Right ventricle myocardium inferior (tissue), 1 donor: Measurements from ENCODE around the gene TCERG1. TPM values are rescaled to one million over a fixed set of nuclear protein-coding genes. Genes with fewer than 3 reads are reported as not detected.

Experiments used
- ATAC-seq: fragments of 200-7000 bp; cut with Tn5 transposase; one replicate; pipeline ENCODE4 v1.9.1; 2020; ENCODE audit warnings: mild to moderate bottlenecking, moderate library complexity
- DNase-seq: peaks from one replicate; pipeline ENCODE4 v3.0.0; 2021; ENCODE audit errors: missing footprints
- intact Hi-C: fragments of 100-400 bp; cut with DNase I; formaldehyde crosslinking; loops from one replicate; pipeline ENCODE4 v1.11.0; 2022
- total RNA-seq: library from RNA; stranded (reverse); fragmentation: NEBNext Ultra II Directional; extraction: Animal tissue kit (Norgen Biotek cat#: 25700); gene quantifications from one replicate; pipeline ENCODE4 v1.2.1, GENCODE V29; 2021
- donor health status: DM: no; HTN: yes; CAD: no; lungs with severe emphysema.

The TCERG1 gene
- total RNA-seq, 1 donor from 2014 or later = 16.4 TPM

GRCh38 chr5:146510559-146511125 lies 63.5 kb downstream of the TCERG1 start:
- ATAC-seq (no peak), DNase-seq (no peak)
- intact Hi-C loops = no loop called here

DNA sequence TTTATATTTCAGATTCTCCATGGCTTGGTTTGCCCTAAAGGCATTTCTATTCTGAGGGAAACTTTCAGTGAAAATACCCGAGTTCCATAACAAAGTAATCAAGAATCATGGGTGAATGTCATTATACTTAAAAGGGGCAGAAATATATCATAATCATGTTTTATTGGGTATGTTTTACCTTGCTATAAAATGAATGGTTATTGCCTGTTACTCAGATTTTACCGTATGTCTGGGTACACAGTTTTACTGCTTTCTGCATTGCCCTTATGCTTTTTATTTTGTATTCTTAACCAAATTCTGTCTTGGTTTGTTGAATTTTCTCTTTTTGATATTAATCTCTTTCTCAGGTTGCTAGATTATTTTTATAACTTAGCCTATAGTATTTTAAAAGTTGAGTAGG lies 66.3 kb downstream of the TCERG1 start:
- ATAC-seq = no peak
- intact Hi-C loops = no loop called here
- no peak for DNase-seq

GRCh38 chr5:146514575-146514974 lies 67.4 kb downstream of the TCERG1 start:
- ATAC-seq = no peak
- intact Hi-C loops = no loop called here
- no peak for DNase-seq

DNA sequence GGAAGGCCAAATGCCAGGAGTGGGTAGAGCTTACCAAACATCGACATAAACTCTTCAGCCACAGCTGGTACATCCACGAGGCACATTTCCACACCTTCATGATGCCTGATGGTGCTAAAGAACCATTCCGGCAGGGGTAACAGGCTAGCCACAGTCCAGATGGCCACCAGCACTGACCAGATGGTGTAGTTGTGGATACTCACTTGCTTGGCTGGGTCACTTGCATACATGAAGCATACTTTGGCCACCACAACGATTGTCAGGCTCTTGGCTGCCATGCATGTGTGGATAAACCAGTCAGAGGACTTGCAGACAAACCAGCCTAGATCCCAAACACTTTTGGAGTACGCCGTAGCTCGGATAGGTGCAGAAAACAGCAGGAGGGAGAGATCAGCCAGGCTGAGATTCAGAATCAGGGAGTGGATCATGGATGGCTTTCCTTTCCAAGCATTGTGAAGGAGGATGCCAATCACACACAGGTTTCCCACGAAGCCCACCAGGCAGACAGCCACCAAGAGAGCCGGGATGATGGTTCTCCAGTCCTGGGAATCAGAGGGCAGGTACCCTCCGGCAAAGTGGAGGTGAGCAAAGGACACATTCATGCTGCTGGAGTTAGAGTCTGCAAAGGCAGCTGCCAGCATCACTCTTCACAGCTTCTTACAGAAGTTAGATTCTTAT lies 68.5 kb downstream of the TCERG1 start:
- ATAC-seq (no peak), DNase-seq (no peak)
- intact Hi-C loops = no loop called here

DNA sequence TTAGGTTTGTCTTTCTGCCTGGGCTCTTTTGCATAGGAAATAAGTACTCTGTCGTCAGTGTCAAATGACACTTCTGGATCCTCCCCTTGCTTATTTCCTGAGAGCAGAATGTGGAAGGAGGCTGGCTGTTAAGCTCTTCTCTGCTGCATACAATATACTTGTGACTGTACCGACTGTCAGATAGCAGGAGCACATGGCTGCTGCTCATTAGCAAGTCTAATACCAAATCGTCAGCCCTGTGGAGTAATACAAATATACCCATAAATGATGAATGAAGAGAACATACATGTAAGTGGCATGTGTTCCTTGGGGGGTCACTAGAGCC lies 69.0 kb downstream of the TCERG1 start, which contains the start of gene GPR151:
Gene GPR151 (minus strand): TSS at position 40 of the 325 bp plus-strand sequence. CDS start 77 bp downstream, outside the sequence.
- ATAC-seq (no peak), DNase-seq (no peak)
- intact Hi-C loops = no loop called here

- ATAC-seq (no peak), DNase-seq (no peak)
- intact Hi-C loops = no loop called here
Observed at GRCh38 chr5:146519554-146519953, 72.4 kb downstream of the TCERG1 start.

DNA sequence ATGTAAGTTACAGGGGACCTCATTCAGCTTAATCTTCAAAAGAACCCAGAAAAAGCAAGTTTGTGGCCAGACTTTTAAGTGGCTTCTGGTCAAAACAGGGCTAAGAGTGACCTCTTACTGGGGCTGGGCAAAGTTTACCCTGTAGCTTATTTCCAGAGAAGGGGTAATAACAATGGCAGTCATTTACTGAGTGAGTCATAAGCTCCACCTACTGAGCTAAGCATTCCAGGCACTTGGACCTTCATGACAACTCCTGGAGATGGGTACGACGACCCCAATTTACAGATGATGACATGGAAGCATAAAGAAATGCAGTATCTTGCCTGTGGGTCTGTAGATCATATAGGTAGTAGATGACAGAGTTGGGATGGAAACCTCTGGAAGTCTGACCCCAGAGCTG lies 73.6 kb downstream of the TCERG1 start:
- DNase-seq = no peak

DNA sequence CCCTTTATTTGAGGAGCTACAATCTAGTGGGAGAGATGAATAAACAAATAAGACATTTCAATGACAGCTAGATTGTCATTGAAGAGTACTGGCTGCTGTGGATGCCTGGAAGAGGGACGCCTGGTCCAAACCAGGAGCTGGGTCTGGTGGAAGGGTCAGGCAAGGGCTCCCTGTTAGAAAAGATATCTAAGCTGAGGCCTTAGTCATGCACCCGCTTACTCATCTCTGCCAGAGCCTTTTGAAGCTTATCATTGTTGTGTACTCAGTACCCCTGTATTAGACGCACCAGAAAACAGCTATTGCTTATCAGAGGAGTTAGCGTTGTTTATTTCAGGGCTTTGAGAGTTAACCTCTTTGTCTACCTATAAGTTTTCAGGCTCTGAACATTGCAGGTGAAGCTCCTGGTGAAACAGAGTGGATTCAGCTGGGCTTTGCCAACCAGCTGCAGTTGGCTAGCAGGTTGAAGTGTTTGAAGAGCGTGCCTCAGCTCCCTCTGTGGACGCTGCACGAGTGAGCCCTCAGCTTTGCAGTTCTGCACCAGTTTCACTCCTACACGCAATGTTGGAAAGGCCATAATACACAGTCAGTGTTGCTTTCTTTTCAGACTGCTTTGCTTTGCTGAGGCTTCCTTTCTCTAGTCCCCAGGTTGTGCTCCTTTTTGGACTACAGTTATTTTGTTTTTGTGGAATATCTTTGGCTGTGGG lies 74.4 kb downstream of the TCERG1 start:
- intact Hi-C loops = no loop called here
- DNase-seq = no peak
- ATAC-seq = no peak

More for the DNA sequence above, 73.6 kb downstream of the TCERG1 start:
- intact Hi-C loops = no loop called here
- ATAC-seq = no peak

DNA sequence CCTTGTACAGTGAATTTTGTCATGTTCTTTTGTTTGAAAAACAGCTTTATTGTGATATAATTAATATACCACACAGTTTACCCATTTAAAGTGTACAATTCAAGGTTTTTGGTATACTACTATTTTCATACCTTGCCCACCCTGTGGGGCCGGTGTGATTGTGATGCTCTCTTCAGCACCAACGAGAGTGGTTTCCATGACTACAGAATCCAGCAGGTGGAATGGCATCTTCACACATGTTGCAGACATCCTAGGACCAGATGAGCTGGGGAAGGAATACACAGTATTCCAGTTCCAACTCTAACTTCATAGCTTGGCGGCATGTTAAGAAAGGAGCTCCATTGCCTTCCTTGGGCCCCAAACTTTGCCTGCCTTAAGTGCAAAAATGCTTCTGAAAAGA lies 76.6 kb downstream of the TCERG1 start:
- no peak for DNase-seq
- ATAC-seq = no peak
- intact Hi-C loops = no loop called here

- DNase-seq = no peak
- no peak for ATAC-seq
- intact Hi-C loops = no loop called here
Observed at GRCh38 chr5:146527785-146528184, 80.7 kb downstream of the TCERG1 start.

DNA sequence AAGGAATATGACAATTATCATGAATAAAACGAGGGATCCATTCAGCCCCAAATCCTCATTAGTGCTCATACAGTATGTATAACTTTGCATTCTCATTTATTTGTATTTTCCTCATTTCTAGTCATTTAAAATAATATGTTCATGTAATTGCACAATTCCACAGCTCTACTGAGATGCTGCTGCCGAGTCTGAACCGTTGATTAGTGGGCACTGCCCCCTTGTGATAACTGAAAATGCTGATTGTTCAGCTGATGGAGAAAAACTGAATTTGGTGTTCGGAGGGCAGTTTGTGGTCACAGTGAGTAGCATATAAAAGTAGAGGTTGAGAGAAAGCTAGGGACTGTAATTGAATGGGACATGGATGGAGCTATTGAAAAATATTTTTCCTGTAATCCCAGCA lies 81.1 kb downstream of the TCERG1 start:
- intact Hi-C loops = no loop called here
- DNase-seq = no peak
- ATAC-seq = no peak

- no peak for DNase-seq
- intact Hi-C loops = no loop called here
- no peak for ATAC-seq
Observed at GRCh38 chr5:146529984-146530383, 82.9 kb downstream of the TCERG1 start.

DNA sequence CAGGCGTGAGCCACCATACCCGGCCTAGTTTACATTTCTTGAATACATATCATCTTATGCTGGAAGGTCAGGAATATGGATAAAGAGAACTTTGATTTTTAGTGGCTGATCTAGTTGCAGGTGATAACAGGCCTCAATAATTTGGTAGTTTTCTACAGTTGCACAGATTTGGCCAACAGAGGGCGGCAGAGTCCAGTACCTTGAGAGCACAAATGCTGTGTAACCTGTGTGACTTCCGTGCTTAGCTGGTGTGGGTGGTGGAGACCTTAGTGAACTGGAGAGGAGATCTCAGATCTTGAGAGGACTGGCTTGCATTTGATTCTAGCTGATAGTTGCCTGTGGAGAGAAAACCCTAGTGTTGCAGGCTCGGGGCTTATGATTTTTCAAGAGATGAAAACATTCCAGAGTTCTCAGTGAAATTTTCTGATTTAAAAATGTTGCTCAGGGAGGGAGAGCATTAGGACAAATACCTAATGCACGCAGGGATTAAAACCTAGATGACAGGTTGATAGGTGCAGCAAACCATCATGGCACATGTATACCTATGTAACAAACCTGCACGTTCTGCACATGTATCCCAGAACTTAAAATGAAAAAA lies 86.2 kb downstream of the TCERG1 start:
- DNase-seq (no peak), ATAC-seq (peak; percentile 46)
- intact Hi-C loops = no loop called here

DNA sequence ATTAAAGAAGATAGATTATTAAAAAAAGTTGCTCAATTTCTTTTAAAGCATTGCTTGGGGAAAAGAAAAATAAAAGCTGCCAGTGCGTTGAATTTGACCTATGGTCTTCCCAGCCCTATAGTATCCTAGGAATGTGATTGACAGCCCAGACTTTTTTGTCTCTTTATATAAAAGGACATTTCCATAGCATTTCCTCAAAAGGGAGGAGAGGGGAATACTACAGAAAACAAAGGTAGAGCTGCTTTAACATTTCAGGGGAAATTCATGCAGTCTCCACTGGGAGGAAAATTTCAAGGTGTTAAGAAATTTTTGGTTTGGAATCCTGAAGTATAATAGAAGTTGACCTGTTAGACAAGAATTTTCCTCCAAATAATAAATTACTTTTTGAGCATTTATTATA lies 86.7 kb downstream of the TCERG1 start:
- no peak for ATAC-seq
- DNase-seq = no peak
- intact Hi-C loops = no loop called here

DNA sequence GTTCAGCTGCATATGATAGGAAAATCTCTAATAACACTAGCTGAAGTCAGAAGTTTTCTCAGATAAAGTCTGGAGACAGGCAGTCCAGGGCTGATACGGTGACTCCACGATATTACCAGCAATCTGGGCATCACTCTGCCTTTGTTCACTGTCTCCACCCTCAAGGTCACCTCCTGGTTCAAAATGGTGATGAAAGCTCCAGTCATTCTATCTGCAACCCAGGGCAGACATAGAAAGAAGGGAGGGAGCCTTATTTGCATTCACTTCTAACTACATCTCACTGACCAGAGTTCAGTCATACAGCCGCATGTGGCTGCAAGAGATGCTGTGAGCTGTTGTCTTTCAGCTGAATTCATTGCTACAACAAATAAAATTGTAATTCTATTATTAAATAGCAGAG lies 91.3 kb downstream of the TCERG1 start:
- intact Hi-C loops = no loop called here
- ATAC-seq (no peak), DNase-seq (no peak)

GRCh38 chr5:146539973-146540372 lies 92.8 kb downstream of the TCERG1 start:
- ATAC-seq (no peak), DNase-seq (no peak)
- intact Hi-C loops = loop anchor here (5.0 kb wide), 1 partner anchor 647 kb away; no protein-coding TSS in a partner anchor

GRCh38 chr5:146540414-146540813 lies 93.3 kb downstream of the TCERG1 start:
- ATAC-seq (no peak), DNase-seq (no peak)
- intact Hi-C loops = loop anchor here (5.0 kb wide), 1 partner anchor 647 kb away; no protein-coding TSS in a partner anchor

GRCh38 chr5:146541958-146542849 lies 95.1 kb downstream of the TCERG1 start:
- intact Hi-C loops = loop anchor here (1.0 to 5.0 kb wide), 2 partner anchors 424 to 645 kb away; no protein-coding TSS in a partner anchor
- DNase-seq (peak; percentile 75), ATAC-seq (peak; percentile 79)

DNA sequence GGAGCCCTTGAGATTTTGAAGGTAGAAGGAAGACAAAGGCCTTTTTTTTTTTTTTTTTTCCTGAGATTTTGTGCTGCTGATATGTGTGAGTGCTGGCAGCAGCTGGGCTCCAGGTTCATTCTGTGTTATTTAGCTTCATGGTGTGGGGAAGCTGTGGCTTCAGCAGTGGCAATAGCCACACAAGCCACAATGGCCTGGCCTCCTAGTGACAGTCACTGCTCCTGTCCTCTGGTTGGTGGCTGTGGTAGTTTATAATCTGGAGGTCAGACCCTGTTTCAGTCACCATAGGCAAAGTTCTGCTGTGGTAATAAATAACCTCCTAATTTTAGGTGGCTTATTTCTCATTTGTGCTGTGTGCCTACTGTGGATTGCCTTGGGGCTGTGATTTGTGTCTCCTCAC lies 97.1 kb downstream of the TCERG1 start:
- intact Hi-C loops = loop anchor here (5.0 kb wide), 1 partner anchor 643 kb away; no protein-coding TSS in a partner anchor
- no peak for ATAC-seq
- DNase-seq = no peak
